Esophagus muscularis mucosa (tissue), 4 donors: ENCODE results near the gene WRAP53. TPM values are rescaled to one million over a fixed set of nuclear protein-coding genes. Genes with fewer than 3 reads are reported as not detected.

Source experiments
- DNase-seq: peaks from one replicate; pipeline ENCODE4 v3.0.0-alpha.2; 2017; ENCODE audit errors: extremely low spot score
- H3K27ac ChIP-seq, 4 donors: fragments of 200-600 bp; sonication (generic); replicated peaks in 1 of 4; 1 replicate in 3 of 4; 2 replicates in 1 of 4; pipeline ENCODE4 v1.5.1; 2016 to 2019; ENCODE audit warnings: mild to moderate bottlenecking in 1 of 4
- H3K27me3 ChIP-seq, 4 donors: fragments of 200-600 bp; sonication (generic); one replicate each; pipeline versions ENCODE4 v1.5.1 to v1.6.0; 2016 to 2019
- H3K36me3 ChIP-seq, 4 donors: fragments of 200-600 bp; sonication (generic); one replicate each; pipeline ENCODE4 v1.5.1; 2016 to 2019
- H3K4me1 ChIP-seq, 4 donors: fragments of 200-600 bp; sonication (generic); one replicate each; pipeline ENCODE4 v1.5.1; 2016 to 2019
- H3K4me3 ChIP-seq, 4 donors: fragments of 200-600 bp; sonication (generic); 1 replicate in 2 of 4; 2 replicates in 2 of 4; pipeline ENCODE4 v1.5.1; 2016 to 2019; ENCODE audit warnings: mild to moderate bottlenecking in 4 of 4, moderate library complexity in 1 of 4
- H3K9me3 ChIP-seq, 4 donors: fragments of 200-600 bp; sonication (generic); 1 replicate in 3 of 4; 2 replicates in 1 of 4; pipeline ENCODE4 v1.5.1; 2016 to 2019
- EP300 ChIP-seq: sonication (generic); formaldehyde crosslinking; IDR thresholded peaks from one replicate; pipeline ENCODE4 v1.6.1; 2017; ENCODE audit warnings: antibody characterized with exemption
- POLR2A ChIP-seq: fragments of 450-650 bp; IDR thresholded peaks from one replicate; pipeline ENCODE4 v1.6.1; 2017; ENCODE audit warnings: antibody characterized with exemption, moderate library complexity, mild to moderate bottlenecking, low read depth
- POLR2AphosphoS5 ChIP-seq, 2 donors: sonication (generic); formaldehyde crosslinking; IDR thresholded peaks; one replicate each; pipeline ENCODE4 v1.6.1; 2017; ENCODE audit warnings: antibody characterized with exemption in 2 of 2
- WGBS: methylation state at CpG from one replicate; pipeline ENCODE4 v1.1.5; 2018; 5-methylcytosine and 5-hydroxymethylcytosine counted together
- intact Hi-C: fragments of 100-400 bp; cut with DNase I; formaldehyde crosslinking; loops from one replicate; pipeline ENCODE4 v1.15.1; 2023
- total RNA-seq, 4 donors: library from RNA; depleted of rRNA; stranded (reverse); fragments of >200 nt; gene quantifications; one replicate each; pipeline versions ENCODE4 v1.1.0 to v1.2.1, GENCODE V29; 2016
- TF ChIP-seq, protein P1 (sequence below), 3 experiments: fragments of 200-600 bp in 2 of 3; fragments of 450-650 bp in 1 of 3; sonication (generic) in 2 of 3; IDR thresholded peaks; one replicate each; pipeline ENCODE4 v1.5.1; 2017 to 2019; ENCODE audit warnings: antibody characterized with exemption in 3 of 3, mild to moderate bottlenecking in 2 of 3, moderate library complexity in 1 of 3

The WRAP53 gene
- total RNA-seq, 4 donors from 2014 or later = 3.3 to 6.4 (median 3.8) TPM

GRCh38 chr17:7647018-7647417, 41.3 kb upstream of the WRAP53 start:
- WGBS = 61% methylated on average over 4 of the region's 4 CpGs
- H3K27ac ChIP-seq = no peak overlapping the region
- H3K4me3 ChIP-seq = no peak overlapping the region
- peaks cover 0 to 43% (median 24%) of the 10 kb centered on the region in 4 donors for H3K27me3 ChIP-seq
- H3K36me3 ChIP-seq = no peaks in the 10 kb centered on the region
- peaks cover 19 to 24% (median 22%) of the 10 kb centered on the region in 4 donors for H3K4me1 ChIP-seq
- DNase-seq = no peak
- intact Hi-C loops = no loop called here
- TF ChIP-seq POLR2A (no peak), EP300 (no peak), POLR2AphosphoS5 (IDR thresholded peaks at IDR 0.05) (no peak)
- TF ChIP-seq, protein P1, sequence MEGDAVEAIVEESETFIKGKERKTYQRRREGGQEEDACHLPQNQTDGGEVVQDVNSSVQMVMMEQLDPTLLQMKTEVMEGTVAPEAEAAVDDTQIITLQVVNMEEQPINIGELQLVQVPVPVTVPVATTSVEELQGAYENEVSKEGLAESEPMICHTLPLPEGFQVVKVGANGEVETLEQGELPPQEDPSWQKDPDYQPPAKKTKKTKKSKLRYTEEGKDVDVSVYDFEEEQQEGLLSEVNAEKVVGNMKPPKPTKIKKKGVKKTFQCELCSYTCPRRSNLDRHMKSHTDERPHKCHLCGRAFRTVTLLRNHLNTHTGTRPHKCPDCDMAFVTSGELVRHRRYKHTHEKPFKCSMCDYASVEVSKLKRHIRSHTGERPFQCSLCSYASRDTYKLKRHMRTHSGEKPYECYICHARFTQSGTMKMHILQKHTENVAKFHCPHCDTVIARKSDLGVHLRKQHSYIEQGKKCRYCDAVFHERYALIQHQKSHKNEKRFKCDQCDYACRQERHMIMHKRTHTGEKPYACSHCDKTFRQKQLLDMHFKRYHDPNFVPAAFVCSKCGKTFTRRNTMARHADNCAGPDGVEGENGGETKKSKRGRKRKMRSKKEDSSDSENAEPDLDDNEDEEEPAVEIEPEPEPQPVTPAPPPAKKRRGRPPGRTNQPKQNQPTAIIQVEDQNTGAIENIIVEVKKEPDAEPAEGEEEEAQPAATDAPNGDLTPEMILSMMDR (IDR thresholded peaks at IDR 0.05) = no peak
- H3K9me3 ChIP-seq = no peaks in the 10 kb centered on the region

- Histone ChIP-seq H3K27ac (peak within 1 kb of the TSS; percentile 52 to 72 (median 66)), H3K4me1 (peaks cover 19 to 27% (median 25%) of the 10 kb centered on the region in 4 donors)
- DNase-seq = no peak
Observed at GRCh38 chr17:7650509-7651096, 37.7 kb upstream of the WRAP53 start, which contains the start of gene ATP1B2. ATP1B2 (plus strand) TSS chr17:7650926; CDS start chr17:7651519, 593 bp downstream.

GRCh38 chr17:7651097-7651664, 37.1 kb upstream of the WRAP53 start:
- intact Hi-C loops = no loop called here
- H3K36me3 ChIP-seq = no peaks in the 10 kb centered on the region
- H3K4me1 ChIP-seq = peaks cover 19 to 28% (median 26%) of the 10 kb centered on the region in 4 donors
- H3K27ac ChIP-seq = peak overlapping the region; percentile 52 to 72 (median 66)
- H3K9me3 ChIP-seq = no peaks in the 10 kb centered on the region
- no peak for DNase-seq
- peaks cover 0 to 39% (median 24%) of the 10 kb centered on the region in 4 donors for H3K27me3 ChIP-seq
- peak overlapping the region; percentile 55 to 63 (median 58) for H3K4me3 ChIP-seq
- no peak for TF ChIP-seq EP300
- TF ChIP-seq POLR2AphosphoS5 (IDR thresholded peaks at IDR 0.05) = no peak
- TF ChIP-seq POLR2A = no peak
- TF ChIP-seq, protein P1 (IDR thresholded peaks at IDR 0.05) = no peak
- 1% methylated on average over 19 of the region's 45 CpGs for WGBS

More at GRCh38 chr17:7650509-7651096, 37.7 kb upstream of the WRAP53 start, which contains the start of gene ATP1B2:
- Histone ChIP-seq H3K27me3 (peaks cover 0 to 39% (median 24%) of the 10 kb centered on the region in 4 donors), H3K9me3 (no peaks in the 10 kb centered on the region), H3K36me3 (no peaks in the 10 kb centered on the region), H3K4me3 (peak within 1 kb of the TSS; percentile 55 to 63 (median 58))
- 4% methylated on average over 14 of the region's 34 CpGs for WGBS
- intact Hi-C loops = no loop called here
- TF ChIP-seq EP300 (no peak), POLR2A (no peak), POLR2AphosphoS5 (IDR thresholded peaks at IDR 0.05) (no peak)
- TF ChIP-seq, protein P1 (IDR thresholded peaks at IDR 0.05) = no peak

- WGBS = 15% methylated on average over 12 of the region's 54 CpGs
- H3K4me1 ChIP-seq = peaks cover 23 to 34% (median 31%) of the 10 kb centered on the region in 4 donors
- H3K9me3 ChIP-seq = no peaks in the 10 kb centered on the region
- no peaks in the 10 kb centered on the region for H3K36me3 ChIP-seq
- H3K4me3 ChIP-seq = peak overlapping the region; percentile 55 to 63 (median 58)
- TF ChIP-seq POLR2AphosphoS5 (IDR thresholded peaks at IDR 0.05) (no peak), POLR2A (no peak), EP300 (no peak)
- TF ChIP-seq, protein P1 (IDR thresholded peaks at IDR 0.05) = no peak
- intact Hi-C loops = no loop called here
- H3K27ac ChIP-seq = peak overlapping the region; percentile 52 to 72 (median 66)
- no peak for DNase-seq
- H3K27me3 ChIP-seq = peaks cover 0 to 39% (median 24%) of the 10 kb centered on the region in 4 donors
Observed at GRCh38 chr17:7651665-7652387, 36.5 kb upstream of the WRAP53 start.
